GM21528 (cell line): ENCODE data around the gene IGF2R.
"Not testable (repeated sequence)": the region's sequence is repeated elsewhere in the genome, so short reads cannot be mapped to it uniquely, and the experiment has no call there.

ENCODE experiments used
- ATAC-seq: cut with Tn5 transposase; IDR thresholded peaks from one replicate; pipeline ENCODE4 v1.9.1; 2021; ENCODE audit warnings: mild to moderate bottlenecking, moderate library complexity; ENCODE audit not compliant: unreplicated experiment, low FRiP score

Gene IGF2R

GRCh38 chr6:160111806-160112205 lies 142.9 kb downstream of the IGF2R start:
- no peak for ATAC-seq

DNA sequence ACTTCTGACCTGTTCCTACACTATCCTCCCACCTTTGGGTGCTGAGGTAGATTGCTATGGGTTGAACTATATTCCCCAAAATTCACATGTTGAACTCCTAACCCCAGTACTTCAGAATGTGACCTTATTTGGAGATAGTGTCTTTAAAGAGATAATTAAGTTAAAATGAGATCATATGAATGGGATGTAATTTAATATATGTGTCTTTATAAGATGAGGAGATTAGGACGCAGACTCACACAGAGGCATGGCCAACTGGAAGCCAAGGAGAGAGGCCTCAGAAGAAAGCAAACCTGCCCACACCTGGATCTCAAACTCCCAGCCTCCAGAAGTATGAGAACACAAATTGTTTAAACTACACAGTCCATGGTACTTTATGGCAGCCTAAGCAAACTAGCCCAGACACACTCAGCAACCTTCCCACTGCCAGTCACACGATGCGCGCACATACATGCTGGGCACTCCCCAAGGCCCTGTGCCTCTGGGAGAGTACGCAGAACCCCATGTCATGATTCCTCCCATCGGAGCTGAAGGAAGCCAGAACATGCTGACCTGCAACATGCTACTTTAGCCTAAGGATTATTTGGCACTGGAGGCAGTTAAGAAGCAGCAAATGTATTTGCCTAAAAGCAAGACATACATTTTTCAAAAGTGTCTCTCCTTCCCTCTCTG lies 143.9 kb downstream of the IGF2R start:
- ATAC-seq = no peak

- not testable (repeated sequence) for ATAC-seq
Observed at GRCh38 chr6:160114536-160114935, 145.7 kb downstream of the IGF2R start.

GRCh38 chr6:160115421-160115820 lies 146.5 kb downstream of the IGF2R start:
- no peak for ATAC-seq

DNA sequence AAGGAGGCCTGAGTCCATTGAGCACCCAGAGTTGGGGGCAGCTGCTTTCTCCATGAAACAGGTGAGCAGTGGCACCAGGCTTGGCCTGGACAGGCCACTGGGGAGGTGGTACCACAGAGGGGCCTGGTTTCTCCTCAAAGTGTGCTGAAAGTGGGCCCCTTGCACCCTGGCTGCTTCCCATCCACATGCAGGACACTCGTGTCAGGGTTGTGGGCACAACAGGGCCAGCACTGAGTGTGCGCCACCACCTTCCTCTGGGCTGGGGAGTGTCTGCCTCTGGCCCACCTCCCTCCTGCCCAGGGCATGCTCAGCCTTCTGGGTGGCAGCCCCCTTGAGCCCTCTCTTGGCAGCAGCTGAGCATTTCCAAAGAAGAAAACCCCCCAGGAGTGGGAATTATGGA lies 147.5 kb downstream of the IGF2R start:
- ATAC-seq = no peak

- ATAC-seq = no peak
Observed at GRCh38 chr6:160117137-160117536, 148.3 kb downstream of the IGF2R start.

DNA sequence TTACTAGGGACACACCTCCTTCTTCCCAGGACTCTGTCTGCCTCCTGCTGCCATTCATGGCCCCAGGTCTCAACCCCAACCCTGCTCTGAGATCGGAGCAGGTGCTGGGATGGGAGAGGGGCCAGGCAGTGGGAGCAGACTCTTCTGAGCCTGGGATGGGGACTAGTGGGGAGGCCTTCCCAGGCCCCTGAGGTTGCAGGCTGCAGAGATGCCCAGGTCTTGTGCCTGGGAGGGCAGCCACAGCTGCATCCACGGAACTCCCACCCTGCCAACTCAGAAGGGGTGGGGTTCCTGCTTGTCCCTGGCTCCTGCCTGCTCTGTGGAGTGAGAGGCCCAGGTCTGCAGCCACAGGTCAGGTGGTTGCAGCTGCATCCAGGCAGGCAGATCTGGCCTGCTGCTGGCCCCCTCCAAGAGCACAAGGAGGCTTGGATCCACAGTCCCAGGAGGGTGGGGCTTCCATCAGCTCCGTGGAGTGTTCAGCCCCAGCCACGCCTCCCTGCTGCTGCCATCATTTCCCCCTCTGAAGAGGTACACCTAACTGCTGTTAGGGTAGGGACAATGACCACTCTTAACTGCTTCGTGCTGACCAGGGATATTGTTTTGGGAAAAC lies 149.8 kb downstream of the IGF2R start:
- ATAC-seq = no peak

DNA sequence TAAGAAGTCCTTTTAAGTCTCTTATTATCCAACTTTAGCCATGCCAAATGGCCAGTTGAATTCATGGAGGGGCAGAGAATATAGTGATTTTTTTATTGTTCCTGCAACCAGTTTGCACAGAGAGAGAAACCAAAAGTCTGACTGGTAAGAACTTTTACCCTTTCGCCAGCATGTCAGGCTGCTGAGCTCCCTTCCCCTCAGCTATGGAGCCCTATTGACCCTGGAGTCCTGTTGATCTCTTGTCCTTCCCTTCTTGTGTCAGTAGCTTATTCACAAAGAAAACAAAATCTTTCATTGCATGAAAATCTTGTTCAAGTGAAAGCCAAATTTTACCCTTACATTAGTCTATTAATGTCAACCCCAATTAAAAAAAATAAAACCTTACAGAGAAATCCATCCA lies 151.2 kb downstream of the IGF2R start:
- no peak for ATAC-seq

- ATAC-seq = no peak
Observed at GRCh38 chr6:160121558-160121957, 152.7 kb downstream of the IGF2R start, which contains the start of gene SLC22A1. Gene SLC22A1, plus strand, starts transcription at chr6:160121815. Its CDS starts 121 bp downstream, at chr6:160121936.

- ATAC-seq = no peak
Observed at GRCh38 chr6:160121981-160122380, 153.1 kb downstream of the IGF2R start.

DNA sequence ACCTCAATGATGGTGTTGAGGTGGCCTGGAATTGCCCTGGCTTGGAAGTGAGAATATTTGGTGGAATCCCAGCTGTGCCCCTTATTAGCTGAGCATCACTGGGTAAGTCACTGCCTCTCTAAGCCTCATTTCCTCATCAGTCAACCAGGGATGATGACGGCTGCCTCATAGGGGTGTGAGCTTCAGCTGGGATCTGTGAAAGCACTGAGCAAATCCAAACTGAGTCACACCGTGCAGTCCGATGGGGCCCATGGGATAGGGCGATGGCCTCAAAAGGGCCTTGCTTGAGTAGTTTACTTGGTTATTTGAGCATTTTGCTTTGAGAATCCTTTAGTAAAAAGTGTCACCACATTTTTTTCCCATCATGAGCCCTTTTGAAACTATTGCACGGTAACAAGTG lies 153.9 kb downstream of the IGF2R start:
- ATAC-seq = no peak

DNA sequence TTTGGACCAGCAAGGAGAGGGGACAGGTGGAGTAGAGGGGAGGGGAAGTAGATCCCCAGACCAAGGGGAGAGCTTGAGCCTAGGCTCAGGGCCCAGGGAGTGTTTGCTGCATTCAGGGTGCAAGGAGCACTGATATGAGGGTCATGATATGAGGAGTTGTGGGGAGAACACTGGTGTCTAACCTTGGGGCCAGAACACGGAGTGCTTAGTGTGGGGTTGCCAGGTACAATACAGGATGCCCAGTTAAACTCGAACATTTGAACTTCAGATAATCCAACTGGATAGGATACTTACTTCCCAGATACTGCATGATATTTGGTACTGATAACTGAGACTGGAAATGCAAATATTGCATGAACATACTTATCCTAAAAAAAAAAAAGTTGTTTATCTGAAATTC lies 155.1 kb downstream of the IGF2R start:
- no peak for ATAC-seq

GRCh38 chr6:160124605-160125004 lies 155.7 kb downstream of the IGF2R start:
- no peak for ATAC-seq

GRCh38 chr6:160125105-160125504 lies 156.2 kb downstream of the IGF2R start:
- not testable (repeated sequence) for ATAC-seq

GRCh38 chr6:160127270-160128124 lies 158.6 kb downstream of the IGF2R start:
- no peak for ATAC-seq

DNA sequence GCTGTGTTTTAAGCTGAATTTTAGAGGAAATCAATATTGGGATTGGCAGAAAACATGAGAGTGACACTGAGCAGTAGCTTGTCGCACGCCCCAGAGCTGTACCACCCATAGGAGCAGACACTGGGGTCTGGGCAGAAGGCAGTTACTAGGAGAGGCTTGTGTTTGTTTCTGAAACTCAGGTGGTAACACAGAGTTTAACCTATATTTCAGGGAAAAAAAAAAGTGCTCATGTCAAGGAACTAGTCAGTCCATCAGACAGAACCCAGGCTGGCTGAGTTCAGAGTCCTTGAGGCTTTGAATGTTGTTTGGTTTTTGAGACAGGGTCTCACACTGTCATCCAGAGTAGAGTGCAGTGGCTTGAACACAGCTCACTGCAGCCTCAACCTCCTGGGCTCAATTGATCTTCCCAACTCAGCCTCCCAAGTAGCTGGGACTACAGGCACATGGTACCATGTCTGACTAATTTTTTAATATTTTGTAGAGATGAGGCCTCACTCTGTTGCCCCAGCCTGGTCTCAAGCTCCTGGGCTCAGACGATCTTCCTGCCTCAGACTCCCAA lies 159.3 kb downstream of the IGF2R start:
- no peak for ATAC-seq

DNA sequence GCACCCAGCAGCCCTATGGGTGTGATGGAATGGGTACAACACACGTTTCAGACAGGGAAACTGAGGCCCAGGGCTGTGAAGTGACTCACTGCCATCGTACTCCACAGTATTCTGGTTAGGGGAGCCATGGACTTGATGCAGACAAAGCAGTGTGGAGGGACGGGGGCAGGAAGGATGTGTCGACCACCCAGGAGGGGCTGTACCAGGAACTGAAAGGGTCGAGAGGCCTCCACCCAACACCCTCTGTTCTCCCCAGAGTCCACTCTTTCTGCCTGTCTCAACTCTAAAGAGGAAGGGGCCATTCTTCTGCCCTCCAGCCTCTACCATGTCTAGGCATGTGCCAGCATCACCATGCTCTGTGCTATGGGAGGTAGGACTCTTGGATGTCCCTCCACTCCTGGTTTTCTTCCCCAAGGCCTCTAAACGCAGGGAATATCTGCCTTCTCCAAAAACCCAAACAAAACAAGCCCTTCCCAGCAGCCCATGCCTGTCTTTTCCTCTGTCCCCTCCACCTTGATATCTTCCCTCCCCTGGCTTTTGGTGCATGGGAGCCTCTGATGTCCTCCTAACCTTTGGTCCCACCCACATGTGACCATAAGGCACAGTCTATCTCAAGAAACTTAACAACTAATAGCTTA lies 160.1 kb downstream of the IGF2R start:
- ATAC-seq = no peak

DNA sequence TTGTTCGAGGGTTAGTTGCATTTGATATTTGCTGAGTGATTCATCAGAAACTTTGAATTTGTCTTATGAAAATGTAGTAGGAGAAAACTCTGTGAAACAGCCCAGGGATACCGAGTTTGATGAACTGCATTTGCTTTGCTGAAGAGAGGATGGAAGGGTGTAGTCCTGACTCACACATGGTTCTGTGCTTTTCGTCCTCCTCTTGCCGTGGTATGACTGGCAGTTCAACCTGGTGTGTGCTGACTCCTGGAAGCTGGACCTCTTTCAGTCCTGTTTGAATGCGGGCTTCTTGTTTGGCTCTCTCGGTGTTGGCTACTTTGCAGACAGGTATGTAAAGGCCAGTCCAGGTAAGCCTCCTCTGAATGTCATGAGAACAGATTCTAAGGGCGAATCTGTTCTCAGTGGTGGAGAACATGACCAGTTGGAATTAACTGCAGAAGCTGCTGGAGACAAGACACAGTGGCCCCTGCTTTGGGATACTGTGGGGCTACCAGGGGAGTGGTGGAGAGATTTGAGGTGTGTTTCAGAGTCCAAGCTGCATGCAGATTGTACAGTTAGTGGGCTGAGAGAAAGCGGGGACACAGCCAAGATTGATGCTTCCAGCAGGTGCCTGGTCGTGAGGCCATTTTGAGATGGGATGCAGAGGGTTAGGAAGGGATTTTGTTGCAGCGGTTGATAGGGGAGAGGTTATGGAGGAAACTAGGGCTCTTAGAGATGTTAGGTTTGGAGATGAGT lies 161.2 kb downstream of the IGF2R start:
- no peak for ATAC-seq

GRCh38 chr6:160130729-160131484 lies 162.0 kb downstream of the IGF2R start:
- no peak for ATAC-seq
